Activated T-helper 9 cell treated with anti-CD3 and anti-CD28 coated beads, Interleukin-2, amount 50 U/mL, for 16 hours (primary cell): ENCODE measurements around the gene KIFAP3.
"Not testable (repeated sequence)": the region's sequence is repeated elsewhere in the genome, so short reads cannot be mapped to it uniquely, and the experiment has no call there.

Source experiments
- DNase-seq: peaks from one replicate; pipeline ENCODE4 v3.0.0-alpha.2; 2020; ENCODE audit warnings: low read depth

KIFAP3 gene

DNA sequence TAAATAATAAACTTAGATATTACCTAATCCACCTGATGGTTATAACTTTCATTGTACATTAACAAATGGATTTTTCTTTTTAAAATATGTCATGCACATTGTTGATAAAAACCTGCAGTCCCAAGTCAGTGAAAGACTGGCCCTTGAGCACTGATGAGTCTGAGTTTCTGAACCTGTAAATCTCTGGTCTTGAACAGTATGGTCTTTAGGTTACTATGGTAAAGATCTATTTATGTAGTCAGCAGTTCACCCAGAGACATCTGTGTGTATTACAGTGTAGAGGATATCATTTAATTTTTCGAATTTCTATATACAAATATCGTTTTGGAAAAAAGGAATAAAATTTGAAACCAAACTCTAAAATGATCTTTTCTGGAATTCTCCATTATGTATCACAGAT is 150.4 kb downstream of the KIFAP3 start:
- DNase-seq = no peak

- DNase-seq = no peak
Observed at GRCh38 chr1:169921080-169921479, 153.4 kb downstream of the KIFAP3 start.

GRCh38 chr1:169918927-169919326 is 155.6 kb downstream of the KIFAP3 start:
- no peak for DNase-seq

DNA sequence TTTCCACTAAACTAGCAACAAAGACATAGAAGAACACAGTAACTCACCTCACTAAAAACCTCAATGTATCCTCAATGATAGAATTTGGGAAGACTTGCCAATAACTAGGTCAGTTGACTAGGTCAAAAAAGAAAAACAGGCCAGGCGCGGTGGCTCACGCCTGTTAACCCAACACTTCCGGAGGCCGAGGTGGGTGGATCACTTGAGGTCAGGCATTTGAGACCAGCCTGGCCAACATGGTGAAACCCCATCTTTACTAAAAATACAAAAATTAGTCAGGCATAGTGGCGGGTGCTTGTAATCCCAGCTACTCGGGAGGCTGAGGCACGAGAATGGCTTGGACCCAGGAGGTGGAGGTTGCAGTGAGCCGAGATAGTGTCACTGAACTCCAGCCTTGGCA is 156.3 kb downstream of the KIFAP3 start:
- DNase-seq = not testable (repeated sequence)

- no peak for DNase-seq
Observed at GRCh38 chr1:169915150-169915549, 159.3 kb downstream of the KIFAP3 start.

DNA sequence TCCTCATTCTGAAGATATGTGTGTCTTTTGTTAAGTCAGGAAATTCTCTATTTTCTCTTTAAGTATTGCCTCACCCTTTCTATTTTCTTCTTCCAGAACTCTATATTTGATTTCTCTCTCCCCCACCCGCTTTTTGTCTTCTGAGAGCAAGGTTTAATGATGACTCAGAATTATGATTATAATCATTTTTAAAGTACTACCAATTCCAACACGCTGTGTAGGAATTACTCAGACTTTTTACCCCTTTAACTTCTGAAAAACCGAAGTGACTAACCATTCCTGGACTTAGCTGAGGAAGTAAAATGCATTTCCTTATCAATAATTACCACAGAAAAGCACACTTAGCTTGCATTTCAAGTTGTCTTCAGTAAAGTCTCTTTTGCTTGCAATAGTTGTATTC is 160.0 kb downstream of the KIFAP3 start:
- no peak for DNase-seq

- DNase-seq = no peak
Observed at GRCh38 chr1:169909499-169909898, 165.0 kb downstream of the KIFAP3 start.

- no peak for DNase-seq
Observed at GRCh38 chr1:169906938-169907337, 167.6 kb downstream of the KIFAP3 start.

GRCh38 chr1:169904834-169905233 is 169.7 kb downstream of the KIFAP3 start:
- DNase-seq = no peak

GRCh38 chr1:169902751-169903150 is 171.7 kb downstream of the KIFAP3 start:
- DNase-seq = no peak

- no peak for DNase-seq
Observed at GRCh38 chr1:169901115-169901514, 173.4 kb downstream of the KIFAP3 start.

GRCh38 chr1:169900571-169900970 is 173.9 kb downstream of the KIFAP3 start:
- DNase-seq = no peak

DNA sequence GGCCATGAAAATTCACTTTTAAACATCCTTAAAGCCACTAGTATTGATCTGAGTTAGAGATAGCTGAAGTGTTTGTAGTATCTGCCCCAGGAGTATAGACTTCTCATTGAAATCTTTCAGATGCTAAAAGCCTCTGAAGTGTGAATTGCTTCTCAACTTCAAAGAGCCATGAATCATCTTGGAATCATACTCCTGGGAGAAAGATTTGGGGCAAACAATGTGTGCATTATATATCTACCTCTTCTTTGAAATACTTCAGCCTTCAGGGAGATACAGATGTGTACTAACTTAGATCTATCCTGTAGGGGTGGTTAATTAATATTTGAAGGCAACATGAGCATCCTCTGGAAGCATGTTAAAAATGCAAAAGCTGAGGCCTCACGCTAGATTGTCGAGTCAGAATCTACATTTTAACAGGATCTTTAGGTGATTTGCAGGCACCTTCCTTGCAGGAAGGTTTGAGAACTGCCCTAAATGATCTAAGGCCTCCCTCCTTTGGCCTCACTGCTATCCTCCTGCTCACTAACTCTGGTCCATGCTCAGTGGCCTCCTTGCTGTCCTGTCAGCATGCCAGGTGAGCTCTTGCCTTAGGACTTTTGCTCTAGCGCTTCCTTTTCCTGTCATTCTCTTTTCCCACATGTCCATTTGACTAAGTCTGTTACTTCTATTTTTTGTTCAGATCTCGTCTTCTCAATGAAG is 174.8 kb downstream of the KIFAP3 start:
- no peak for DNase-seq

DNA sequence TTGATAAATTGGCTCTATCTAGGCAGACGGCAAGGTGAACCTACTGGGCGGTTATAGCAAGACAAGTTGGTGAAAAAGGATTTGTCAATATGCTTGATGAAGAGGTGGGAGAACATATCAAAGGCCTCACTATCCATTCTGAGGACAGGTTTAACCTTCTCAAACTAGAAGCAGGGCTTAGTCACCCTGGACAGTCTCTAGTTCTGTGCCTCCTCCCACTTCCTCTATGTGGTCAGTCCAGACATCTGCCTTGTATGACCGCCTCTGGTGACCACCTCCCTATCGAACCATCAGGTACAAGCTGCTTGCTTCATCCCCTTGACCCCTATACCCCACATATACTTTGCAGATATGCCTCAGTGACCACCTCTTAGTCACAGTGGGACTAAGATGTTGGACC is 178.5 kb downstream of the KIFAP3 start:
- no peak for DNase-seq

DNA sequence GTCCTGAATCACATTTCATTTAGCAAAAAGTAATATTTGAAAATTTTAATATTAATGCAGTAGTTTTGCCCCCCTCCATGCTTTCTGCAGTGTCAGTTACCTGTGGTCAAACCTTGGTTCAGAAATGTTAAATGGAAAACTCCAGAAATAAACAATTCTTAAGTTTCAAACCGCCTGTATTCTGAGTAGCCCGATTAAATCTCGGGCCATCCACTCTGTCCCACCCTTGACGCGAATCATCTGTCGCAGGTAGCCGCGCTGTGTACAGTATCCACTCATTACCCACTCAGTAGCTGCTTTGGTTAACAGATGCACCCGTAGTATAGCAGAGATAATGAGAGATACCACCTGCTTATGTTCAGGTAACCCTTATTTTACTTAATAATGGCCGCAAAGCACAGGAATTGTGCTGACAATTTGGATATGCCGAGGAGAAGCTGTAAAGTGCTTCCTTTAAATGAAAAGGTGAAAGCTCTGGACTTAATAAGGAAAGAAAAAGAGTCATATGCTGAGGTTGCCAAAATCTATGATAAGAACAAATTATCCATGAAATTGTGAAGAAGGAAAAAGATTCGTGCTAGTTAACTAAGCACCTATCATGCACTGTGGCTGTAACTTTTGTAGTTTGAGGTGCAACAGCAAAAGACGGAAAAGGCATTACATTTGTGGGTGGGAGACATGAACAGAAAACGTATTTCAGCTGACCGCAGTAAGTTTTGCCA is 179.9 kb downstream of the KIFAP3 start:
- DNase-seq = no peak

- DNase-seq = peak; percentile 82
Observed at GRCh38 chr1:169893645-169894423, 180.7 kb downstream of the KIFAP3 start, which contains the start of gene SCYL3. Gene SCYL3, minus strand, starts transcription at chr1:169893896. Its CDS starts 5,056 bp downstream, at chr1:169888840.

DNA sequence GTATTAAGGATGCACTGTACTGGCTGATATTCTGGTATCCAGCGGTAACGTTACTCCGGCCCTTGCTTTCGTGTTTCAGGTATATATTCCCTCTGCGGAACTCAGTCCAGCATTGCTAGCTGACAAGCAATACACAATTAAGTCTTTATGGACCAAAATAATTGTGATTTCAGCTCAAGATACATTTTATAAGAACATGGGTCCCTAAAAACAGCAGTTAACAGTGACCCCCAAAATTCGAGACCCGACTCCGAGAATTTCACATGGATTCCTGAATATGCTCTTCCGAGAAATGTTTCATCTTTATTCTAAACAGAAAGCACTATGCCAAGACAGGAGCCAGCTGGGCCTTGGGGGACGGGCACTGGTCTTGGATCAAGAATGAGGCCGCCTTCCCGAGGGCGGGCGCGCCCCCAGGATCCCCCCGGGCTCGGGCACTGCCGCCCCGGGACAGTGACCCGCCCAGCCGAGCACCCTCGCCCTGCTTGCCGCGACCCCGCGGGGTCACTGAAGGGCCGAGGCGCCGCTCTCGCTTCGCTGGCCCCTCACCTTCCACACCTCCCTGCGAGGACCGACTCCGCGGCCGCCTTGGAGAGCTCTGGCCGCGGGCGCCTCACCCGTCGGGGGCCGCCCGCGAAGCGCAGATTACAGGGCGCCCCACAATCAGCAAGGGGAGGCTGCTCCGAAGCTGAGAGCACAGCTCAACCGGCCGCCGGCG is 181.4 kb downstream of the KIFAP3 start:
- no peak for DNase-seq

GRCh38 chr1:169892176-169892926 is 182.1 kb downstream of the KIFAP3 start:
- no peak for DNase-seq

DNA sequence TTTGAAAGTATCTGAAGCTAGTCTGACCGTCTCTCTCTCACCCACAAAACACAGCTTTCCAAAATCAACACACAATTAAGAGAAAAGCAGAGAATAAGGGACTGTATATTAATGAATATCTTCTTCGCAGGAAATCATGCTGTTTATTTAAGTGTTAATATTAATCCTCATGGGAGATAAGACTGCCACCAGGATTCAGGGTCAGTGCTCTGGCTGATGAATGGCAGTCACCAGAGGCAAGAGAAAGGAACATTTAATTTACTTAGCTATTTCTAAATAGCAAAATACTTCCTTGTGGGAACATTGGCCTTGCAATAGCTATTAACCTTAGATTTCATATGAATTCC is 183.0 kb downstream of the KIFAP3 start:
- DNase-seq = no peak

DNA sequence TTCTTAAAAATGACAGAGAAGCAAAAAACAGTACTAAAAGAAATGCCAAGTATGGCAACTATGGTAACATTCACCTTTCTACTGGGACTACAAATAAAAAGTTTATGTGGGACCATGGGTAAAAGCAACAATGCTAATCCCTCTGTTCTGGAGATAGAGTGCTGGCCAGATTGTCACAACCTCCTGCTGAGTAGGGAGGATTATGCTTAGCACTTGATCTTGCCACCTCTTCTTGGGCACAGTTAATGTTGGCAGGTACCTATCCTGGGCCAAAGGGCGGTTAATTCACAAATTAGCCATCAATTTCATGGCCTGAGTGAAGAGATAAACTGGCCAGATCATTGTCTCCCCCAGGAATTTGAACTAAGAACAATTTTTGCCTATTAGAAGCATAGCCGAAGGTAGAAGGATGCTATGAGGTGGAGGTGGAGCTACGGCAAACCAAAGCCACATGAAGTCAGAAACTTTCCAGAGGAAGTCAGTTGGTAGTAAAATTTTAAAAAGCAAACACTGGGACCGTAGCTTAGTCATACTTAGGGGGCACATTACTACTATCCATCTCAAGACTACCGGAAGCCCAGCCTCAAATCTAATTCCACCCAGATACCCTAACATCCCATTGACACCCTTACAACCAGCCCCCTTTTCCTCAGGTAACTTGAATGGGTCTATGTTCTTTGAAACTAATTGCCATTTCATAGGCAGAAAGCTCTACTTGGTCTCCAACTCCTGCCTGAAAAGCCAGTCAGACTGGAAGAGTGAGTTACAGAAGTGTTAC is 183.5 kb downstream of the KIFAP3 start:
- no peak for DNase-seq

DNA sequence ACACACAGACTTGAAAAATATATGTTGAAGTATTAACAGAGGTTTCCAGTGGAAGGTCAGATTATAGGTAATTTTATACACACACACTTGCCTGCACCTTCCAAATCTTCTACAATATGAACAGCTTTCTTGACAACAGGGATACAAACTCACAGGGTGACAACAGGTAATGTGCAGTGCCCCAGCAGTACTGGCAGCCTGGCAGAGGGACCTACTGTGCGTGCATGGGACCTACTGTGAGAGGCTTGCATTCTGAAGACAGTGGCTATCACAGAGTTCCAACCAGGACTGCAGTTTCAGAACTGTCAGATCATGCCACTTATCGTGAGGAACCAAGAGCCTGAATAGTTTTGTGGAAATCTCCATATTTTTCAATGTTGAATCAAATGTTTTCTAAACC is 184.6 kb downstream of the KIFAP3 start:
- no peak for DNase-seq
